AG04450 (cell line): ENCODE data around the gene USB1. TPM values are rescaled to one million over a fixed set of nuclear protein-coding genes. Genes with fewer than 3 reads are reported as not detected.

Experiments
- CTCF ChIA-PET: fragments of 300-600, 350-600 bp; formaldehyde crosslinking; extraction: SDS; loops from one replicate; lab custom pipeline; 2022; ENCODE audit warnings: antibody characterized with exemption, inconsistent platforms; lab: Charles Lee
- POLR2A ChIA-PET: fragments of 350-600 bp; formaldehyde crosslinking; extraction: SDS; loops from one replicate; lab custom pipeline; 2021; ENCODE audit warnings: antibody characterized with exemption, inconsistent platforms; lab: Yijun Ruan, JAX
- DNase-seq: peaks from one replicate; pipeline ENCODE4 v3.0.0-alpha.2; 2011; ENCODE audit warnings: low read depth, low spot score
- H3K27ac ChIP-seq: one replicate; pipeline ENCODE4 v1.5.1; 2012; ENCODE audit warnings: low read depth, low read length, control low read depth
- H3K27me3 ChIP-seq: one replicate; pipeline ENCODE4 v1.6.0; 2012; ENCODE audit warnings: low read length; ENCODE audit not compliant: control insufficient read depth, insufficient read depth
- H3K4me3 ChIP-seq: 2 replicates; pipeline ENCODE4 v1.5.1; 2011; ENCODE audit warnings: mild to moderate bottlenecking, low read depth, low read length, control low read depth
- H3K9me3 ChIP-seq: 2 replicates; pipeline ENCODE4 v1.5.1; 2012; ENCODE audit warnings: low read length; ENCODE audit not compliant: control insufficient read depth, insufficient read depth
- CTCF ChIP-seq: IDR thresholded peaks from 2 replicates; pipeline ENCODE4 v1.5.1; 2011; ENCODE audit warnings: low read depth, low read length, control low read depth, inconsistent platforms
- polyA plus RNA-seq: library from polyadenylated mRNA; depleted of rRNA; stranded (reverse); fragments of >200 nt; gene quantifications from 2 replicates; pipeline ENCODE4 v1.2.3, GENCODE V29; 2011

The USB1 gene
- polyA plus RNA-seq, 1 experiment = 48.7 TPM

GRCh38 chr16:58019866-58020538 lies 18.8 kb downstream of the USB1 start:
- CTCF ChIA-PET = interaction anchor here (0.8 to 1.6 kb wide), 3 partner anchors 102 to 120 kb away, joined by 3 to 15 read pairs (median 3); partner anchors contain the start of gene CFAP20

GRCh38 chr16:58020628-58021521 lies 19.7 kb downstream of the USB1 start:
- POLR2A ChIA-PET = no interaction called here
- Histone ChIP-seq H3K27me3 (peaks cover 15% of the 10 kb centered on the region), H3K27ac (no peak overlapping the region), H3K9me3 (no peaks in the 10 kb centered on the region; the same call in 1 of the 2 replicates), H3K4me3 (no peak overlapping the region)
- CTCF ChIA-PET = interaction anchor here (0.5 kb wide), 1 partner anchor 13 kb away, joined by 8 read pairs; no protein-coding TSS in a partner anchor
- DNase-seq = no peak
- TF ChIP-seq CTCF = peak; percentile 86

More at GRCh38 chr16:58019866-58020538, 18.8 kb downstream of the USB1 start:
- Histone ChIP-seq H3K27me3 (peaks cover 11% of the 10 kb centered on the region), H3K9me3 (no peaks in the 10 kb centered on the region; the same call in 1 of the 2 replicates), H3K27ac (no peak overlapping the region), H3K4me3 (no peak overlapping the region)
- no peak for TF ChIP-seq CTCF
- POLR2A ChIA-PET = no interaction called here
- DNase-seq = no peak

GRCh38 chr16:58021661-58022551 lies 20.7 kb downstream of the USB1 start:
- ChIA-PET CTCF (interaction anchor here (0.5 to 4.3 kb wide), 2 partner anchors 14 to 100 kb away, joined by 8 to 29 read pairs; no protein-coding TSS in a partner anchor), POLR2A (interaction anchor here (1.0 kb wide), 1 partner anchor 108 kb away, joined by 3 read pairs; the partner anchor contains the start of gene CFAP20)
- peaks cover 19% of the 10 kb centered on the region for H3K27me3 ChIP-seq

More at GRCh38 chr16:58021661-58022551, 20.7 kb downstream of the USB1 start:
- Histone ChIP-seq H3K9me3 (no peaks in the 10 kb centered on the region; the same call in 1 of the 2 replicates), H3K27ac (peak overlapping the region; percentile 39), H3K4me3 (no peak overlapping the region)
- TF ChIP-seq CTCF = no peak
- DNase-seq = no peak
